A549 (cell line): ENCODE data around the gene ALDH4A1.

ENCODE experiments used
- EP300 ChIP-seq, 2 experiments: fragments of >200 bp; sonication (Bioruptor Twin); formaldehyde crosslinking; IDR thresholded peaks; 2 replicates in 1 of 2; 3 replicates in 1 of 2; pipeline ENCODE4 v1.6.1; 2016 to 2017
- HOXA7 ChIP-seq: fragments of 250-450 bp; sonication (Bioruptor Pico); IDR thresholded peaks from 2 replicates; pipeline ENCODE4 v1.5.0; 2020; ENCODE audit warnings: mild to moderate bottlenecking, moderate library complexity
- HOXB5 ChIP-seq: fragments of 250-450 bp; sonication (Bioruptor Pico); IDR thresholded peaks from 2 replicates; pipeline ENCODE4 v1.5.0; 2020; ENCODE audit warnings: mild to moderate bottlenecking, moderate library complexity
- JUN ChIP-seq, 2 experiments: fragments of >200 bp; sonication (Bioruptor Twin); formaldehyde crosslinking; IDR thresholded peaks; 2 replicates in 1 of 2; 3 replicates in 1 of 2; pipeline ENCODE4 v1.6.1; 2016 to 2017
- MAZ ChIP-seq: fragments of 150-350 bp; IDR thresholded peaks from 2 replicates; pipeline ENCODE4 v1.6.1; 2014; ENCODE audit warnings: antibody characterized with exemption, low read depth, low read length, borderline replicate concordance
- RAD21 ChIP-seq, 2 experiments: fragments of >200 bp in 1 of 2; sonication (Bioruptor Twin) in 1 of 2; formaldehyde crosslinking in 1 of 2; IDR thresholded peaks in 1 of 2; conservative IDR thresholded peaks in 1 of 2; 2 replicates in 1 of 2; 3 replicates in 1 of 2; pipeline ENCODE4 v1.6.1; 2012 to 2018; ENCODE audit warnings: inconsistent platforms in 1 of 2
- REST ChIP-seq: fragments of 200-600 bp; sonication (generic); IDR thresholded peaks from 2 replicates; pipeline ENCODE4 v1.6.1; 2016; ENCODE audit warnings: antibody characterized with exemption, mild to moderate bottlenecking, moderate library complexity
- SMC3 ChIP-seq: fragments of >200 bp; sonication (Bioruptor Twin); formaldehyde crosslinking; IDR thresholded peaks from 3 replicates; pipeline ENCODE4 v1.6.1; 2018; ENCODE audit warnings: inconsistent platforms
- SREBF2 ChIP-seq: fragments of 450-650 bp; IDR thresholded peaks from 2 replicates; pipeline ENCODE4 v1.6.1; 2014; ENCODE audit warnings: mild to moderate bottlenecking, moderate library complexity
- TP53 ChIP-seq: fragments of 250-450 bp; sonication (Bioruptor Pico); IDR thresholded peaks from 2 replicates; pipeline ENCODE4 v1.5.0; 2021; ENCODE audit warnings: mild to moderate bottlenecking, moderate library complexity
- TF ChIP-seq, protein P1 (sequence below): fragments of >200 bp; sonication (Bioruptor Twin); formaldehyde crosslinking; IDR thresholded peaks from 3 replicates; pipeline ENCODE4 v1.5.1; 2016
- TF ChIP-seq, protein P2 (sequence below): fragments of 450-650 bp; IDR thresholded peaks from 2 replicates; pipeline ENCODE4 v1.6.1; 2014; ENCODE audit warnings: antibody characterized with exemption
- TF ChIP-seq, protein P3 (sequence below): IDR thresholded peaks from 2 replicates; pipeline ENCODE4 v1.6.1; 2012
- TF ChIP-seq, protein P4 (sequence below): fragments of 250-450 bp; sonication (Bioruptor Pico); IDR thresholded peaks from 2 replicates; pipeline ENCODE4 v1.5.0; 2020; ENCODE audit warnings: low read depth, mild to moderate bottlenecking, moderate library complexity

DNA sequence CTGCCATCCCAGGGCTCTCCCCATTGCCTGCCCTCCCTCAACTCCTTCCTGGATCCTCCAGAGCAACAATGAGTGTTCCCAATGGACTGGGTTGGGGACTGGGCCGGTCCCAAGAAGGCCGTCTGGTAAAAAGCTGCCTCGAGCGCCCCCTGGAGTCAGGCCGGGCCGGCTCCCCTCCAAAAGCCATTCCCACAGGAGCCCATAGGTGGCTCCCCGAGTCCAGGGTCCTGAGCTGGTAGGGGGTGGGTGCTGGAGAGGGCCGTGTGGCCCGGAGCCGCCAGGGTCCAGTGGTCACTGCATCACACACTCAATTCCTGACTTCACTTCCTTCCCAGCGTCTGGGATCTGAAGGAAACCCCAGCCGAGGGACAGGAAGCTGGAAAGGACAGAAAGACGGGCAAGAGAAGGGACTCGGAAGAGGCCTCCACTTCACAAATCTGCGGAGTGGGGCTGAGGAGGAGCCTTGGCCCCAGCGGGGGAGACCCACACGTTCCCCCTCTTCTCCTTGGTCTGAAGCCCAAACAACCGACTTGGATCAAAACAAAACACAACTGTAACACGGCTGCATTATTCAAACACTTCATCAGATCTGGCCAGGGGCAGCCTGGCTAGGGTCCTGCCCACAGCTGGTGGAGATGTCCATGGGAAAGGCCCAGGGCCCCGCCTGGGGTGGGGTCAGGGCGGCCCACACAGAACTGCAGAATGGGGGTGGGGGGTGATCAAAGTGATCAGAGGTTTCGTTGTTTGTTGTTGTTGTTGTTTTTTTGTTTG lies 10.9 kb upstream of the ALDH4A1 start:
- TF ChIP-seq, protein P1, sequence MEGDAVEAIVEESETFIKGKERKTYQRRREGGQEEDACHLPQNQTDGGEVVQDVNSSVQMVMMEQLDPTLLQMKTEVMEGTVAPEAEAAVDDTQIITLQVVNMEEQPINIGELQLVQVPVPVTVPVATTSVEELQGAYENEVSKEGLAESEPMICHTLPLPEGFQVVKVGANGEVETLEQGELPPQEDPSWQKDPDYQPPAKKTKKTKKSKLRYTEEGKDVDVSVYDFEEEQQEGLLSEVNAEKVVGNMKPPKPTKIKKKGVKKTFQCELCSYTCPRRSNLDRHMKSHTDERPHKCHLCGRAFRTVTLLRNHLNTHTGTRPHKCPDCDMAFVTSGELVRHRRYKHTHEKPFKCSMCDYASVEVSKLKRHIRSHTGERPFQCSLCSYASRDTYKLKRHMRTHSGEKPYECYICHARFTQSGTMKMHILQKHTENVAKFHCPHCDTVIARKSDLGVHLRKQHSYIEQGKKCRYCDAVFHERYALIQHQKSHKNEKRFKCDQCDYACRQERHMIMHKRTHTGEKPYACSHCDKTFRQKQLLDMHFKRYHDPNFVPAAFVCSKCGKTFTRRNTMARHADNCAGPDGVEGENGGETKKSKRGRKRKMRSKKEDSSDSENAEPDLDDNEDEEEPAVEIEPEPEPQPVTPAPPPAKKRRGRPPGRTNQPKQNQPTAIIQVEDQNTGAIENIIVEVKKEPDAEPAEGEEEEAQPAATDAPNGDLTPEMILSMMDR, result peak; percentile 95
- no peak for TF ChIP-seq SREBF2
- TF ChIP-seq, protein P2, sequence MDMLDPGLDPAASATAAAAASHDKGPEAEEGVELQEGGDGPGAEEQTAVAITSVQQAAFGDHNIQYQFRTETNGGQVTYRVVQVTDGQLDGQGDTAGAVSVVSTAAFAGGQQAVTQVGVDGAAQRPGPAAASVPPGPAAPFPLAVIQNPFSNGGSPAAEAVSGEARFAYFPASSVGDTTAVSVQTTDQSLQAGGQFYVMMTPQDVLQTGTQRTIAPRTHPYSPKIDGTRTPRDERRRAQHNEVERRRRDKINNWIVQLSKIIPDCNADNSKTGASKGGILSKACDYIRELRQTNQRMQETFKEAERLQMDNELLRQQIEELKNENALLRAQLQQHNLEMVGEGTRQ, result no peak
- TF ChIP-seq HOXA7 (CRISPR knock-in tag), result no peak
- no peak for TF ChIP-seq REST
- no peak for TF ChIP-seq JUN (IDR thresholded peaks at IDR 0.05)
- peak; percentile 80 to 89 for TF ChIP-seq RAD21 (conservative IDR thresholded peaks at IDR 0.05 in 1 of 2, IDR thresholded peaks at IDR 0.05 in 1 of 2)
- TF ChIP-seq, protein P3, sequence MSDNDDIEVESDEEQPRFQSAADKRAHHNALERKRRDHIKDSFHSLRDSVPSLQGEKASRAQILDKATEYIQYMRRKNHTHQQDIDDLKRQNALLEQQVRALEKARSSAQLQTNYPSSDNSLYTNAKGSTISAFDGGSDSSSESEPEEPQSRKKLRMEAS, result no peak
- TF ChIP-seq EP300 (IDR thresholded peaks at IDR 0.05), result no peak
- peak; percentile 77 for TF ChIP-seq SMC3
- no peak for TF ChIP-seq HOXB5 (CRISPR knock-in tag)
- TF ChIP-seq, protein P4, sequence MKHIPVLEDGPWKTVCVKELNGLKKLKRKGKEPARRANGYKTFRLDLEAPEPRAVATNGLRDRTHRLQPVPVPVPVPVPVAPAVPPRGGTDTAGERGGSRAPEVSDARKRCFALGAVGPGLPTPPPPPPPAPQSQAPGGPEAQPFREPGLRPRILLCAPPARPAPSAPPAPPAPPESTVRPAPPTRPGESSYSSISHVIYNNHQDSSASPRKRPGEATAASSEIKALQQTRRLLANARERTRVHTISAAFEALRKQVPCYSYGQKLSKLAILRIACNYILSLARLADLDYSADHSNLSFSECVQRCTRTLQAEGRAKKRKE, result no peak
- TF ChIP-seq MAZ, result no peak
- no peak for TF ChIP-seq TP53 (CRISPR knock-in tag)
